Hepatocyte (in vitro differentiated cells): ENCODE data around the gene XIRP2. TPM values are rescaled to one million over a fixed set of nuclear protein-coding genes. Genes with fewer than 3 reads are reported as not detected.

Experiments used
- DNase-seq: peaks from one replicate; pipeline ENCODE4 v3.0.0-alpha.2; 2016; ENCODE audit warnings: low spot score
- H2AFZ ChIP-seq: fragments of 200-600 bp; sonication (generic); 2 replicates; pipeline ENCODE4 v1.6.0; 2016; ENCODE audit warnings: antibody characterized with exemption, mild to moderate bottlenecking
- H3K27ac ChIP-seq: fragments of 200-600 bp; sonication (generic); 2 replicates; pipeline ENCODE4 v1.5.1; 2016; ENCODE audit warnings: mild to moderate bottlenecking
- H3K27me3 ChIP-seq: fragments of 200-600 bp; sonication (generic); 2 replicates; pipeline ENCODE4 v1.6.1; 2016
- H3K36me3 ChIP-seq: fragments of 200-600 bp; sonication (generic); replicated peaks from 2 replicates; pipeline ENCODE4 v1.5.1; 2016; ENCODE audit warnings: low read depth; ENCODE audit not compliant: insufficient read depth
- H3K4me1 ChIP-seq: fragments of 200-600 bp; sonication (generic); 2 replicates; pipeline ENCODE4 v1.5.1; 2016; ENCODE audit warnings: mild to moderate bottlenecking, moderate library complexity; ENCODE audit not compliant: insufficient read depth
- H3K4me2 ChIP-seq: fragments of 200-600 bp; sonication (generic); 2 replicates; pipeline ENCODE4 v1.6.0; 2016
- H3K4me3 ChIP-seq: fragments of 200-600 bp; sonication (generic); 2 replicates; pipeline ENCODE4 v1.5.1; 2016; ENCODE audit warnings: mild to moderate bottlenecking
- H3K79me2 ChIP-seq: fragments of 200-600 bp; sonication (generic); 2 replicates; pipeline ENCODE4 v1.6.0; 2017; ENCODE audit warnings: mild to moderate bottlenecking
- H3K9me2 ChIP-seq: fragments of 200-600 bp; sonication (generic); replicated peaks from 2 replicates; pipeline ENCODE4 v1.6.0; 2017; ENCODE audit warnings: mild to moderate bottlenecking; ENCODE audit not compliant: insufficient read depth
- H3K9me3 ChIP-seq: fragments of 200-600 bp; sonication (generic); 2 replicates; pipeline ENCODE4 v1.5.1; 2016; ENCODE audit warnings: low read depth, mild to moderate bottlenecking
- H4K20me1 ChIP-seq: fragments of 200-600 bp; sonication (generic); 2 replicates; pipeline ENCODE4 v1.6.0; 2016; ENCODE audit warnings: mild to moderate bottlenecking; ENCODE audit not compliant: insufficient read depth, poor library complexity, severe bottlenecking
- CTCF ChIP-seq: fragments of 200-600 bp; sonication (generic); IDR thresholded peaks from 2 replicates; pipeline ENCODE4 v1.5.1; 2016; ENCODE audit warnings: antibody characterized with exemption, mild to moderate bottlenecking; ENCODE audit not compliant: poor library complexity
- EZH2 ChIP-seq: fragments of 200-600 bp; sonication (generic); IDR thresholded peaks from 2 replicates; pipeline ENCODE4 v1.6.1; 2016; ENCODE audit warnings: antibody characterized with exemption, mild to moderate bottlenecking, borderline replicate concordance
- EZH2phosphoT487 ChIP-seq: fragments of 200-600 bp; sonication (generic); IDR thresholded peaks from one replicate; pipeline ENCODE4 v1.6.1; 2018; ENCODE audit warnings: antibody characterized with exemption, mild to moderate bottlenecking, low read depth, moderate library complexity; ENCODE audit not compliant: unreplicated experiment, severe bottlenecking
- WGBS: methylation state at CpG from one replicate; pipeline ENCODE4 v1.1.6; 2016; ENCODE audit warnings: low lambda C conversion rate; ENCODE audit errors: missing lambda C conversion rate; 5-methylcytosine and 5-hydroxymethylcytosine counted together
- polyA plus RNA-seq: library from polyadenylated mRNA; unstranded; fragments of >200 nt; fragmentation: Nextera tagmentation; extraction: Ambion mirVana; gene quantifications from 2 replicates; pipeline ENCODE4 v1.2.1, GENCODE V29; 2016
- total RNA-seq: library from RNA; depleted of rRNA; stranded (reverse); fragments of >200 nt; gene quantifications from 2 replicates; pipeline ENCODE4 v1.2.3, GENCODE V29; 2014

Gene XIRP2
- total and polyA plus RNA-seq, 2 experiments from 2014 or later, result not detected

- no peak for TF ChIP-seq EZH2
- TF ChIP-seq CTCF, result peak; percentile 32
- Histone ChIP-seq H3K36me3 (no peaks in the 10 kb centered on the region), H3K9me2 (no peaks in the 10 kb centered on the region), H3K4me2 (no peak overlapping the region), H3K9me3 (no peaks in the 10 kb centered on the region), H3K27ac (no peak overlapping the region), H3K4me3 (no peak overlapping the region), H3K4me1 (no peaks in the 10 kb centered on the region), H4K20me1 (no peaks in the 10 kb centered on the region), H3K27me3 (no peaks in the 10 kb centered on the region), H2AFZ (no peak overlapping the region), H3K79me2 (no peaks in the 10 kb centered on the region)
- 76% methylated on average over 2 of the region's 2 CpGs for WGBS
- peak; percentile 39 for DNase-seq
Observed at GRCh38 chr2:166900700-166901099, 12.4 kb downstream of the XIRP2 start.

- 74% methylated on average over 2 of the region's 2 CpGs for WGBS
- no peak overlapping the region for H2AFZ ChIP-seq
- H3K27me3 ChIP-seq, result no peaks in the 10 kb centered on the region
- H3K4me1 ChIP-seq, result no peaks in the 10 kb centered on the region
- TF ChIP-seq CTCF, result no peak
- no peak for TF ChIP-seq EZH2
- no peak for TF ChIP-seq EZH2phosphoT487
- no peak for DNase-seq
- H3K9me3 ChIP-seq, result no peaks in the 10 kb centered on the region
- H4K20me1 ChIP-seq, result no peaks in the 10 kb centered on the region
- H3K4me2 ChIP-seq, result no peak overlapping the region
- H3K79me2 ChIP-seq, result no peaks in the 10 kb centered on the region
- H3K36me3 ChIP-seq, result no peaks in the 10 kb centered on the region
- no peak overlapping the region for H3K4me3 ChIP-seq
- no peaks in the 10 kb centered on the region for H3K9me2 ChIP-seq
- H3K27ac ChIP-seq, result no peak overlapping the region
Observed at GRCh38 chr2:166901336-166901735, 13.1 kb downstream of the XIRP2 start.

GRCh38 chr2:166916987-166917386 lies 28.7 kb downstream of the XIRP2 start:
- Histone ChIP-seq H2AFZ (no peak overlapping the region), H3K9me3 (no peaks in the 10 kb centered on the region)
- TF ChIP-seq CTCF, result no peak
- TF ChIP-seq EZH2, result no peak
- no peak for TF ChIP-seq EZH2phosphoT487

GRCh38 chr2:166917415-166917814 lies 29.1 kb downstream of the XIRP2 start:
- Histone ChIP-seq H3K79me2 (no peaks in the 10 kb centered on the region), H2AFZ (no peak overlapping the region), H3K9me2 (no peaks in the 10 kb centered on the region), H3K36me3 (no peaks in the 10 kb centered on the region), H3K4me2 (no peak overlapping the region), H3K27me3 (no peaks in the 10 kb centered on the region), H3K4me3 (no peak overlapping the region), H4K20me1 (no peaks in the 10 kb centered on the region), H3K9me3 (no peaks in the 10 kb centered on the region), H3K27ac (no peak overlapping the region), H3K4me1 (no peaks in the 10 kb centered on the region)
- TF ChIP-seq CTCF, result no peak
- no peak for TF ChIP-seq EZH2phosphoT487
- no peak for TF ChIP-seq EZH2
- no peak for DNase-seq
- WGBS, result 82% methylated on average over 1 of the region's 1 CpG

More at GRCh38 chr2:166916987-166917386, 28.7 kb downstream of the XIRP2 start:
- no peaks in the 10 kb centered on the region for H3K4me1 ChIP-seq
- H4K20me1 ChIP-seq, result no peaks in the 10 kb centered on the region
- H3K79me2 ChIP-seq, result no peaks in the 10 kb centered on the region
- DNase-seq, result no peak
- no peaks in the 10 kb centered on the region for H3K9me2 ChIP-seq
- H3K36me3 ChIP-seq, result no peaks in the 10 kb centered on the region
- no peaks in the 10 kb centered on the region for H3K27me3 ChIP-seq
- WGBS, result 75% methylated on average over 4 of the region's 4 CpGs
- H3K4me2 ChIP-seq, result no peak overlapping the region
- no peak overlapping the region for H3K4me3 ChIP-seq
- H3K27ac ChIP-seq, result no peak overlapping the region
